Ovary (tissue), 3 donors: ENCODE data around the gene A4GALT.
"Not testable (repeated sequence)": the region's sequence is repeated elsewhere in the genome, so short reads cannot be mapped to it uniquely, and the experiment has no call there.

Experiments used
- CTCF ChIP-seq, 3 donors: fragments of 450-650 bp in 2 of 3; fragments of 200-600 bp in 1 of 3; IDR thresholded peaks; one replicate each; pipeline versions ENCODE4 v1.5.1 to v1.8.0; 2016 to 2022; ENCODE audit warnings: antibody characterized with exemption in 3 of 3, mild to moderate bottlenecking in 1 of 3
- POLR2A ChIP-seq: fragments of 450-650 bp; IDR thresholded peaks from one replicate; pipeline ENCODE4 v1.6.1; 2017; ENCODE audit warnings: antibody characterized with exemption, mild to moderate bottlenecking, moderate library complexity
- donor health status: DM: no; HTN: no; CAD: no.

DNA sequence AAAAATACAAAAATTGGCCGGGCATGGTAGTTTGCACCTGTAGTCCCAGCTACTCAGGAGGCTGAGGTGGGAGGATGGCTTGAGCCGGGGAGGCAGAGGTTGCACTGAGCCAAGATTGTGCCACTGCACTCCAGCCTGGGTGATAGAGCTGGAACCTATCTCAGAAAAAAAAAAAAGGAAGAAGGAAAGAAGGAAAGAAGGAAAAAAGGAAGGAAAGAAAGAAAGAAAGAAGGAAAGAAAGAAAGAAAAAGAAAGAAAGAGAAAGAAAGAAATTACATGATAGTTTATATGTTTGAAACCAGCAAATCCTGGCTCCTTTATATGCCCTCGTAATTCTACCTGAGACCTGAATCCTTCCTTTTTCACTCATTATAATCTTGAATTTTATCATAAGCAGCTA, 54.3 kb downstream of the A4GALT start:
- not testable (repeated sequence) for TF ChIP-seq CTCF (IDR thresholded peaks at IDR 0.05); POLR2A
